SK-N-SH (cell line): ENCODE data around the gene DNPH1. TPM values are rescaled to one million over a fixed set of nuclear protein-coding genes. Genes with fewer than 3 reads are reported as not detected.
A peak's percentile ranks its signal among the peaks of the same experiment; 100 is the strongest.

ENCODE experiments used
- CTCF ChIA-PET: fragments of 300-600, 350-600 bp; formaldehyde crosslinking; extraction: SDS; loops from one replicate; lab custom pipeline; 2021; lab: Yijun Ruan, JAX
- POLR2A ChIA-PET: fragments of 350-600 bp; sonication (Branson Sonifier 250); formaldehyde crosslinking; extraction: SDS; loops from one replicate; lab custom pipeline; 2020; ENCODE audit warnings: antibody characterized with exemption, inconsistent platforms; lab: Yijun Ruan, JAX
- DNase-seq: peaks from one replicate; pipeline ENCODE4 v3.0.0; 2012
- H2AFZ ChIP-seq: fragments of 200-600 bp; sonication (generic); 2 replicates; pipeline ENCODE4 v1.8.1; 2016; ENCODE audit warnings: antibody characterized with exemption, mild to moderate bottlenecking, low read depth
- H3F3A ChIP-seq: fragments of 200-600 bp; sonication (generic); replicated peaks from 2 replicates; pipeline ENCODE3; 2016; ENCODE audit warnings: antibody characterized with exemption, mild to moderate bottlenecking; ENCODE audit not compliant: insufficient read depth
- H3K27ac ChIP-seq, 2 experiments: fragments of 200-500 bp in 1 of 2; fragments of 200-600 bp in 1 of 2; sonication (Bioruptor generic) in 1 of 2; sonication (generic), shearing (Covaris generic) in 1 of 2; 2 replicates each; pipeline versions ENCODE4 v1.5.1 to v1.6.1; 2014 to 2016; ENCODE audit warnings: low read depth in 2 of 2, inconsistent platforms in 1 of 2, low read length in 1 of 2, mild to moderate bottlenecking in 1 of 2, mixed read lengths in 1 of 2
- H3K27me3 ChIP-seq: fragments of 200-600 bp; sonication (generic), shearing (Covaris generic); 2 replicates; pipeline ENCODE4 v1.6.1; 2016; ENCODE audit warnings: mixed run types; ENCODE audit not compliant: insufficient read depth
- H3K36me3 ChIP-seq, 2 experiments: fragments of 200-500 bp in 1 of 2; fragments of 200-600 bp in 1 of 2; sonication (Bioruptor generic) in 1 of 2; sonication (generic) in 1 of 2; replicated peaks in 1 of 2; 2 replicates each; pipeline versions ENCODE3 to v1.5.1; 2014 to 2016; ENCODE audit warnings: low read length in 1 of 2, mild to moderate bottlenecking in 1 of 2; ENCODE audit not compliant: insufficient read depth in 2 of 2, control insufficient read depth in 1 of 2
- H3K4me1 ChIP-seq, 2 experiments: fragments of 200-500 bp in 1 of 2; fragments of 200-600 bp in 1 of 2; sonication (Bioruptor generic) in 1 of 2; sonication (generic), shearing (Covaris generic) in 1 of 2; 2 replicates each; pipeline versions ENCODE4 v1.5.1 to v1.6.1; 2014 to 2016; ENCODE audit warnings: low read depth in 1 of 2, low read length in 1 of 2, mixed run types in 1 of 2; ENCODE audit not compliant: insufficient read depth in 2 of 2, control insufficient read depth in 1 of 2
- H3K4me2 ChIP-seq: fragments of 200-600 bp; sonication (generic), shearing (Covaris generic); 2 replicates; pipeline ENCODE4 v1.6.1; 2017; ENCODE audit warnings: mixed run types
- H3K4me3 ChIP-seq, 2 experiments: fragments of 200-500 bp in 1 of 2; fragments of 200-600 bp in 1 of 2; sonication (Bioruptor generic) in 1 of 2; sonication (generic), shearing (Covaris generic) in 1 of 2; 2 replicates each; pipeline versions ENCODE4 v1.5.1 to v1.8.1; 2014 to 2016; ENCODE audit warnings: low read depth in 2 of 2, inconsistent platforms in 1 of 2, low read length in 1 of 2, mild to moderate bottlenecking in 1 of 2, mixed read lengths in 1 of 2, moderate library complexity in 1 of 2
- H3K79me2 ChIP-seq: fragments of 200-600 bp; sonication (generic); 2 replicates; pipeline ENCODE4 v1.8.1; 2017; ENCODE audit warnings: mild to moderate bottlenecking; ENCODE audit not compliant: insufficient read depth
- H3K9ac ChIP-seq: fragments of 200-600 bp; sonication (generic); 2 replicates; pipeline ENCODE4 v1.6.1; 2017; ENCODE audit warnings: mixed run types
- H3K9me2 ChIP-seq: fragments of 200-600 bp; sonication (generic); 2 replicates; pipeline ENCODE4 v1.6.1; 2017; ENCODE audit warnings: mixed run types
- H3K9me3 ChIP-seq: fragments of 200-600 bp; sonication (generic); 2 replicates; pipeline ENCODE4 v1.6.1; 2017; ENCODE audit warnings: mixed run types, mild to moderate bottlenecking, moderate library complexity
- H4K20me1 ChIP-seq: fragments of 200-600 bp; sonication (generic); 2 replicates; pipeline ENCODE4 v1.6.1; 2017; ENCODE audit warnings: mild to moderate bottlenecking, mixed run types; ENCODE audit not compliant: insufficient read depth
- CHD2 ChIP-seq: fragments of 150-350 bp; IDR thresholded peaks from 2 replicates; pipeline ENCODE4 v1.6.1; 2018; ENCODE audit warnings: low read length; ENCODE audit not compliant: partially characterized antibody
- EP300 ChIP-seq, 2 experiments: IDR thresholded peaks; 2 replicates each; pipeline versions ENCODE4 v1.4.0 to v1.6.1; 2012; ENCODE audit warnings: borderline replicate concordance in 1 of 2, low read depth in 1 of 2, low read length in 1 of 2
- EZH2phosphoT487 ChIP-seq: fragments of 200-600 bp; sonication (generic); IDR thresholded peaks from 2 replicates; pipeline ENCODE4 v1.6.1; 2017; ENCODE audit warnings: low read depth, mixed run types, mild to moderate bottlenecking, antibody characterized with exemption, moderate library complexity, borderline replicate concordance
- FOXJ3 ChIP-seq: sonication (generic); formaldehyde crosslinking; IDR thresholded peaks from 2 replicates; pipeline ENCODE4 v1.5.1; 2020; ENCODE audit warnings: mild to moderate bottlenecking, missing genetic modification reagents
- GATA2 ChIP-seq: sonication (generic); formaldehyde crosslinking; IDR thresholded peaks from 2 replicates; pipeline ENCODE4 v1.5.0; 2020; ENCODE audit warnings: mild to moderate bottlenecking, missing genetic modification reagents
- MXI1 ChIP-seq: IDR thresholded peaks from 2 replicates; pipeline ENCODE4 v1.6.1; 2012; ENCODE audit warnings: mild to moderate bottlenecking, low read depth, low read length, improper control_type of control experiment
- PBX3 ChIP-seq: IDR thresholded peaks from 2 replicates; pipeline ENCODE4; 2012
- RCOR1 ChIP-seq: fragments of 150-350 bp; IDR thresholded peaks from 2 replicates; pipeline ENCODE4 v1.6.1; 2017; ENCODE audit warnings: antibody characterized with exemption, low read length
- REST ChIP-seq: IDR thresholded peaks from 2 replicates; pipeline ENCODE4 v1.6.1; 2012; ENCODE audit warnings: mild to moderate bottlenecking, low read depth, low read length, moderate library complexity
- RXRA ChIP-seq: IDR thresholded peaks from 2 replicates; pipeline ENCODE4 v1.4.0; 2012; ENCODE audit warnings: low read depth, mild to moderate bottlenecking, borderline replicate concordance
- SIN3A ChIP-seq: IDR thresholded peaks from 2 replicates; pipeline ENCODE4 v1.6.1; 2012; ENCODE audit warnings: low read depth, mild to moderate bottlenecking, low read length, moderate library complexity, borderline replicate concordance
- TEAD4 ChIP-seq: IDR thresholded peaks from 2 replicates; pipeline ENCODE4 v1.4.0; 2012; ENCODE audit warnings: mild to moderate bottlenecking, borderline replicate concordance; ENCODE audit not compliant: insufficient read depth
- USF1 ChIP-seq: IDR thresholded peaks from 2 replicates; pipeline ENCODE4 v1.4.0; 2012; ENCODE audit warnings: low read depth, borderline replicate concordance
- WGBS: methylation state at CpG from one replicate; pipeline ENCODE4 v1.1.6; 2017; ENCODE audit warnings: low lambda C conversion rate; 5-methylcytosine and 5-hydroxymethylcytosine counted together
- polyA plus RNA-seq, 3 experiments: library from polyadenylated mRNA; depleted of rRNA; stranded (reverse); fragments of >200 nt; gene quantifications; 2 replicates each; pipeline ENCODE4 v1.2.3, GENCODE V29; 2012

The DNPH1 gene
- polyA plus RNA-seq, 1 of the 3 experiments (the other 2 are of a cell fraction): 287 TPM

- H3K27me3 ChIP-seq: peaks cover 11% of the 10 kb centered on the region; the same call in 1 of the 2 replicates
- no peak overlapping the region for H2AFZ ChIP-seq
- TF ChIP-seq REST (no peak), EZH2phosphoT487 (no peak), RCOR1 (no peak), FOXJ3 (CRISPR knock-in tag) (no peak), PBX3 (no peak), SIN3A (no peak), CHD2 (no peak), RXRA (no peak)
- no peak overlapping the region for H3K4me3 ChIP-seq
- no peaks in the 10 kb centered on the region for H3K9me3 ChIP-seq
- H3K4me2 ChIP-seq: no peak overlapping the region
- DNase-seq: no peak
- ChIA-PET CTCF (interaction anchor here (0.6 to 1.5 kb wide), 3 partner anchors 9 to 276 kb away, joined by 3 to 4 read pairs (median 3); no protein-coding TSS in a partner anchor), POLR2A (no interaction called here)
- no peak overlapping the region for H3K9ac ChIP-seq
- no peaks in the 10 kb centered on the region for H3K36me3 ChIP-seq
- H4K20me1 ChIP-seq: no peaks in the 10 kb centered on the region
- peaks cover 0 to 4% of the 10 kb centered on the region in 2 experiments; a peak in 1 of 4 replicates for H3K4me1 ChIP-seq
- H3K27ac ChIP-seq: no peak overlapping the region
- H3K9me2 ChIP-seq: no peaks in the 10 kb centered on the region
- no peaks in the 10 kb centered on the region for H3F3A ChIP-seq
- peaks cover 5% of the 10 kb centered on the region; the same call in 1 of the 2 replicates for H3K79me2 ChIP-seq
- 90% methylated on average over 4 of the region's 4 CpGs for WGBS
These were observed 1.8 kb upstream of the DNPH1 start for GRCh38 chr6:43231053-43231452.

- 85% methylated on average over 16 of the region's 17 CpGs for WGBS
- H3K9me3 ChIP-seq: no peaks in the 10 kb centered on the region
- TF ChIP-seq TEAD4 (no peak), MXI1 (no peak), EP300 (IDR thresholded peaks at IDR 0.05; ENCODE audit: borderline replicate concordance in 1 of 2, low read depth in 1 of 2, low read length in 1 of 2) (no peak), FOXJ3 (CRISPR knock-in tag) (no peak), GATA2 (CRISPR knock-in tag) (no peak), USF1 (no peak)
- TF ChIP-seq, all 33 proteins: peak for 0
- peak overlapping the region; percentile 79; the same call in 1 of the 2 replicates for H3K4me2 ChIP-seq
- H3K9ac ChIP-seq: no peak overlapping the region
- H3K4me3 ChIP-seq: no peak overlapping the region
- ChIA-PET CTCF (interaction anchor here (0.7 to 3.0 kb wide), 34 partner anchors 8 to 277 kb away, joined by 3 to 20 read pairs (median 6); partner anchors contain the start of genes RRP36, TTBK1 and ZNF318), POLR2A (interaction anchor here (1.0 to 1.4 kb wide), 3 partner anchors 9 to 48 kb away, joined by 3 to 4 read pairs (median 3); partner anchors contain the start of genes CUL9 and TTBK1)
- no peaks in the 10 kb centered on the region for H4K20me1 ChIP-seq
- no peak for DNase-seq
- peaks cover 0 to 4% of the 10 kb centered on the region in 2 experiments; a peak in 1 of 4 replicates for H3K4me1 ChIP-seq
- H3F3A ChIP-seq: no peaks in the 10 kb centered on the region
- peaks cover 7% of the 10 kb centered on the region; the same call in 1 of the 2 replicates for H3K27me3 ChIP-seq
- H2AFZ ChIP-seq: peak overlapping the region; percentile 81; the same call in 1 of the 2 replicates
- H3K27ac ChIP-seq: no peak overlapping the region
- H3K36me3 ChIP-seq: no peaks in the 10 kb centered on the region
- peaks cover 5% of the 10 kb centered on the region; the same call in 1 of the 2 replicates for H3K79me2 ChIP-seq
- no peaks in the 10 kb centered on the region for H3K9me2 ChIP-seq
These were observed 731 bp upstream of the DNPH1 start for GRCh38 chr6:43229803-43230620.
